Hippocampal formation (tissue), 2 donors: Measurements from ENCODE around the gene IVD.

ENCODE experiments used
- DNase-seq, 2 donors: peaks; one replicate each; lab custom pipeline; 2025; lab: John Stamatoyannopoulos, UW

Gene IVD

GRCh38 chr15:40377606-40378005 lies 28.0 kb upstream of the IVD start:
- DNase-seq: no peak

DNA sequence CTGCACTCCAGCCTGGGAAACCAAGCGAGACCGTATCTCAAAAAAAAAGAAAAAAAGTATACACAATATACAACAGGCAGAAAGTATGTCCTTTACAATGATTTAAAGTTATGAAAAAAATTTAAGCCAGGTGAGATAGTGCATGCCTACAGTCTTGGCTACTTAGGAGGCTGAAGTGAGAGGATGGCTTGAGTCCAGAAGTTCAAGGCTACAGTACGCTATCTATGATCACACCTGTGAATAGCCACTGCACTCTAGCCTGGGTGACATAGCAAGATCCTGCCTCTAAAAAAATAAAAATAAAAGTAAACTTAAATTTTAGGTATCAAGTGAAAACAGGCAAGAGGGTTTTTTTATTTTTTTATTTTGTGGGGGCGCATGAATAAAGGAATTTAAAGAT lies 26.2 kb upstream of the IVD start:
- no peak for DNase-seq

GRCh38 chr15:40379853-40380252 lies 25.7 kb upstream of the IVD start:
- DNase-seq: no peak

DNA sequence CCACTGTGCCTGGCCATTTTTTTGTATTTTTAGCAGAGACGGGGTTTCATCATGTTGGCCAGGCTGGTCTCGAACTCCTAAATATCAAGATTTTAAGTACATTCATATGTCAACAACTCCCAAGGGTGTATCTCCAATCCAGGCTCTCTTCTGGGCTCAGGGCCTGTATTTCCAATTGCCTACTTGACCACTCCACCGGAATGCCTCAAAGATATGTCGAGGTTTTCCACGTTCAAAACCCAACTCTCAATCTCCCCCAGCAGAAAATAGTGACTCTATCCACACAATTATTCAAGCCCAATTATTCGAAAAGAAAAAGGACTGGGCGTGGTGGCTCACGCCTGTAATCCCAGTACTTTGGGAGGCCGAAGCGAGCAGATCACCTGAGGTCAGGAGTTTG lies 25.0 kb upstream of the IVD start:
- DNase-seq: no peak

DNA sequence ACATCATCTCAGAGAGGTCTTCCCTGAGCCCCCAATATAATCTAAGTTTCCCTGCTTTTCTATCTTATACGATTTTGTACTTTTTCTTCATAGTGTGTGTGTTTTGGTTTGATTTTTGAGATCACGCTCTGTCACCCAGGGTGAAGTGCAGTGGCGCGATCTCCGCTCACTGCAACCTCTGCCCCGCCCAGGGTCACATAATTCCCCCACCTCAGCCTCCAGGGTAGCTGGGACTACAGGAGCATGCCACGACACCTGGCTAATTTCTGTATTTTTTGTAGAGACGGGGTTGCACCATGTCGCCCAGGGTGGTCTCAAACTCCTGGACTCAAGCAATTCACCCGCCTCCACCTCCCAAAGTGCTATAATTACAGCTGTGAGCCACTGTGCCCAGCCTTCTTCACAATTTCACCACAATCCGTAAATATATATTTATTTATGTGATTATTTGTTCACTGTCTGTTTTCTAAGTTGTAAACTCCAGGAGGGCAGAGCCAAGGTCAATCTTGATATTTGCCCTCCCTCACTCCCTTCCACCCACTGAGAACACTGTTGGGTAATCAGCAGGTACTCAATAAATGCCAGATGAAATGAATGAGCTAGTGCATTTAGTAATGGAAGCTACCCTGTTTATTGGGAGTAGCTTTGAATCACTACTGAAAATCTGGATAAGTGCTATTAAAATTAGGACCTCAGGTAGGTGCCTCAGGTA lies 23.6 kb upstream of the IVD start:
- no peak for DNase-seq

DNA sequence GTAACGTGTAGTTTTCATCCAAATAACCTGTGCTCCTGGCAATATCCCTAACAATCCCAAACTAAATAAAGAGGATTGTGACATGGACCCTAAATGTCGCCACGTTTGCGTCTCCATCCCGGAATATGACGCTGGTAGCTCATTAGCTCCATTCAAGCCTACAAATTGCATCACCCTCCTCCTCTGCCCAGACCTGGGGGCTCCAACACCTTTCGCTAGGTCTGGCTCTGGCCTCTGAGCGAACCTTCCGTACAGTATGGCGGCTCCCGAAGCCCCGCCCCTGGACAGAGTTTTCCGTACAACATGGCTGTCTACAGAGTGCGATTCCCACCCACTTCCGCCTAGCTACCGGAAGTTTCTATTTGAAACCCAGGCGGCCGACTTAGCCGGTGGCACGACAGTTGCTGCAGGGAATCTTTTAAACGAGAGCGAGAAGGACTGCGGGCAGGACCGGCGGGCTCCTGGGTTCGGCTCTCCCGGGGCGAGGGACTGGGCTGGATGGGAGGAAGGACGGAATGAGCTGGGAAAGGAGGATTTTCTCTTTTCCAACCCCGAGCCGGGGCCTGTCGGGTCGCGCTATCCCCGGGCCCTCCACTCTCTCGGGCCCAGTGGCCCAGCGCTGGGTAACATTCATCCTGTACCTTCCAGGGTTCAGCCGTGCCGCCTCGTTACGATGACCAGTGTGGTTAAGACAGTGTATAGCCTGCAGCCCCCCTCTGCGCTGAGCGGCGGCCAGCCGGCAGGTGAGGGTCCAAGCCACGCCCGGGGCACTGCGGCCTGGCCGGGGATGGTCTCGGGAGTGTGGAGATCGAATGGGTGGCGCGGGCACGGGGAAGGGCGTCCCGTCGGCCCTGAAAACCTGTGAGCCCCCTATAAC lies 22.8 kb upstream of the IVD start, which contains the start of gene KNSTRN:
KNSTRN (plus strand) TSS at position 142 of the 877 bp plus-strand sequence; CDS start at position 257, 115 bp downstream.
- peak; percentile 80 to 89 for DNase-seq

GRCh38 chr15:40386480-40386879 lies 19.1 kb upstream of the IVD start:
- no peak for DNase-seq

GRCh38 chr15:40388941-40389823 lies 16.4 kb upstream of the IVD start:
- no peak for DNase-seq

DNA sequence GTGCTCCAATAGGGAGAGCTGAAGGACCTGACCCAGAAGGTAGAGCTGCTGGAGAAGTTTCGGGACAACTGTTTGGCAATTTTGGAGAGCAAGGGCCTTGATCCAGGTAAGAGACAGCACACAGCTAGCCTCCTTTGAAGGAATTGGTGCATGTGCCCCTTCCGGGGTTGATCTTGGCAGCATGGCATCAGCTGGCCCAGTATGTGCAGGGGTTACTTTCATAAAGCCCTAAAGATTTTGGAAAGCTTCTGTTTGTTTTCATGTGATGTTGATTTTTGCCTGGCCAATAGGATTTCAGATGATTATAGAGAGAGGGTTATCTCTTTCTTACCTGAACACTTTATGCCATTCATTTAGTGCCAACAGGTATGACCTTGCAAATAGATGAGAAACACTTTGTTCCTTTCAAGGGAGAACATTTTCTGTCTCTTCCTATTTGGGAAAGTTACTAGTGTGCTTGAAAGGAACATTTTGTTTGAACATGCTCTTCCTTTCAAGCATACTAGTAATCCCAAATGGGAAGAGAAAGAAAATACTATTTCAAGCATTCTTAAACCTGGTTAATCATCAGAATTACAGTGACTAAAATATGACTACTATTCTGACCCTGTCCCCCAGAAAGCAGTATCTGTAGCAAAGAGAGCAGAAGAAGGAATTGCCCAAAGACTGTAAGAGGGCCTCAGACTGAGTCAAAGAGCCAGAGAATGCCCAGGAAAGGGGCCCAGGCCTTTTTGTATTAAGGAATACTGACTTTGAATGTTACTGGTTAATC lies 15.6 kb upstream of the IVD start:
- DNase-seq: no peak

DNA sequence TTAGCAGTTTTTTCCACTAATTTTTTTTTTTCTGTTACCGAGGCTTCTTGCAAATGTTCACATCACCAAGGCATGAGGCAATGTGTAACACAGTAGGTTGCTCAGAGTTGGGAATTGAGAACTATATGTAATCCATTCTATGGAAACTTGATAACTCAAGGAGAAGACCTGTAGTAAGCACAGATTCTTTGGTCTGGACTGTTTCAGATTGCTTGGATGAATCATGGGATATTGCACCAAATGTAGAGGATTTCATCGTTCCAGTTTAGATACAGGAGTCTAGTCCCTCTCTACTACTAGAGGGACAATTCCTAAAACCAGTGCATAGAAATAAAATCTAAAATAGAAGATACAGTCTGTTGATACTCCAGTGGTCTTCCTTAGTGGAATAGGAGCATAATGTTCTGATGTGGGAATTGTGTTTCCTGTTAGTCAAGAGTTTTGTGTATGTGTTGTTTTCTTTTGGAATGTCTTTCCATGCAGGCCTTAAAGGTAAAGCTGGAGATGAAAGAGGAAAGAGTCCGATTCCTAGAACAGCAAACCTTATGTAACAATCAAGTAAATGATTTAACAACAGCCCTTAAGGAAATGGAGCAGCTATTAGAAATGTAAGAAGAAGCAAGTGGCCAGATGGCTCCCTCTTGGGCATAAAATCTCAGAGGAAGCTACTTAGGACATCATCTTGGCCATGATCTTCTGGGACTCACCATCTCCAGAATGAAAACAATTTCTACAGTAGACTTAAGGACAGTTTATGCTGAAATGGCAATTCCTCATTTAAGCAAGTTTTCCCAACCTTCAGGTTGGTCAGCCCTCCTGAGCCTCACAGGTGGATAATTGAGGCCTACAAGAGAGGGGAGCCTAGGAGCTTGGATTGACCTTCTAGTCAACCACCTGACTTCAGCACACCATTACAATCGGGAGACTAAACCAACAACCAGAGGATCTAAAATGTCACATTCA lies 12.3 kb upstream of the IVD start:
- no peak for DNase-seq

DNA sequence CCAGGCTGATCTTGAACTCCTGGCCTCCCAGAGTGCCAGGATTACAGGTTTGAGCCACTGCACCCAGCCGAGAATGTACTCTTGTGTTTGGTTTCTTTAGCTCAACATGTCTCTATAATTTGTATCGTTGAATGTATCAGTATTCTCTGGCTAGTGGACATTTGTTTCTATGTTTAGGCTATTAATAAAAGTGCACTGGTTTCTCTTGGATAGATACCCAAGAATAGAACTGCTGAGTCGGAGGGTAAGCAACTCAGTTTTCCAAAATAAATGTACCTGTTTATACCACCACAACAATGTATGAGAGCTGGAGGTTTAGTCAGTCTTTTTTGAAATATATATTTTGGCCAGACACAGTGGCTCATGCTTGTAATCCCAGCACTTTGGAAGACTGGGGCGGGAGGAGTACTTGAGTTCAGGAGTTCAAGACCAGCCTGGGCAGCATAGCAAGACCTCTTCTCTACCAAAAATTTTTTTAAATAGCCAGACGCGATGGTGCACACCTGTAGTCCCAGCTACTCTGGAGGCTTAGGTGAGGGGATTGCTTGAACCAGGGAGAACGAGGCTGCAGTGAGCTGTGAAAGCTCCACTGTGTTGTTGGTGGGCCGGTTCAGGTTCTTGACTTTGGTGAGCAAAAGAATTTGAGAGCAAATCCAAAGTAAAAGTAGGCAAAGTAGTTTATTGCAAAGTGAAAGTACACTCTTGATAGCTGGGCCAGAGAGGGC lies 7.7 kb upstream of the IVD start:
- no peak for DNase-seq

DNA sequence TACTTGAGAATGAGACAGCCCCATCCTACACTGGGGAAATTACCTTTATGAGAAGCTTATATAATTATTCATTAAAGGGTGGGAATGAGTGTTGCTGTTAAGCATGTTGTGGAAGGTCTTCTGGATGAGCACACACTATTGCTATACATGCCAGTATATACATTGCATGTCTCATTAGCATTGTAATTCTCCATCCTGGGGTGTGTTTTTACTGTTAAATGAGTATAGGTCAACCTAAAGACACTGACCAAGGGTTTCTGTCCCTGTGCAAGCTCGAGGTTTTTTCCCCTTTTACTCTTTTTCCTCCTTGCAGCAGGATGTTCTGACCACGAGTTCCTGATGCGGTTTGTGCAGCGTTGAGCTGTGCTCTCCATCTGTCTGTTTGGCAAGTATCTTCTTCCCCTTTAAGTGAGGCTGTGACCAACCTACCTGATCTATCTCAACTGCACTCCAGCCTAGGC lies 7.2 kb upstream of the IVD start:
- peak in 1 of 2 donors; percentile 32 for DNase-seq

GRCh38 chr15:40399370-40399769 lies 6.2 kb upstream of the IVD start:
- no peak for DNase-seq

GRCh38 chr15:40407330-40407990 lies 1.9 kb downstream of the IVD start:
- no peak for DNase-seq

GRCh38 chr15:40409366-40409765 lies 3.8 kb downstream of the IVD start:
- no peak for DNase-seq

DNA sequence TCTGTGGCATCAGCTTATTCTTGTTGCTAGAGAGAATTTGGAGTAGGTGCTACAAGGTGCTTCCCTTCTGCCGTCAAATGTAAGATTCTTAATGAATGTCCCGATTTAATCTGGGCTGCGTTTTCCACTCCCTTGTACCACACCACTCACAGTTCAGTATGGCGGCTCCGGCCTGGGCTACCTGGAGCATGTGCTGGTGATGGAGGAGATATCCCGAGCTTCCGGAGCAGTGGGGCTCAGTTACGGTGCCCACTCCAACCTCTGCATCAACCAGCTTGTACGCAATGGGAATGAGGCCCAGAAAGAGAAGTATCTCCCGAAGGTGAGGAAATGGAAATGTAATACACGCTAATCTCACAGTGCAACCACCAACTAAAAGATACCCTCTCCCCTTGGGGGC lies 4.9 kb downstream of the IVD start:
- DNase-seq: no peak

DNA sequence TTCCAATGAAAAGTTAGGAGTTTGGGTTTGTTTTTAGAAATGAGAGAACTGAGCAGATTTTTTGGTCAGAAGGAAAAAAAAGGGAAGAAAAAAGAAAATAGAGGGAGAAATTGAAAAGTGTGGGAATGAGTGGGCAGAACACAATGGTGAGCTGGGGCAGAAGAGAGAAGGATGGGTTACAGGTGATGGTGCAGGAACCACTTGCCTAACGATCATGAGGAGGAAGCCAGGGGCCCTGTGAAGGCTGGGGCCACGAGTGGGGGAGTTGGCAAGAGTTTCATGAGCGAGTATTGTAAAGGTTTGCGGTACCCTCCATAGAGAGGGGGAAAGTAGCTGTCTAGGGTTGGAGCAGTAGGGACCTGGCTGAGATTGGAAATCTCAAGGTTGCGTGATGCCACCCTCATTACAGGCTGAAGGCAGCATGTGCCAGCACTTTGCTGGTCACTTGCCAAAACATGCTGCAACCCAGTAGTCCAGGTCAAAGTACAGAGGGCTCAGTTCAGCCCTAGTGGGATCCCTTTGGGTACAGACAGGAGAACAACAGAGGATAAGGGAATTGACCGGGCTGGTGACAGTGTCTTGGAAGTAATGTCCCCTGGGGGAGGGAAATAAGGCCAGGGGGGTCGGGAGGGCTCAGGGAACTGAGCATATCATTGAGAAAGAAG lies 6.6 kb downstream of the IVD start:
- no peak for DNase-seq

- no peak for DNase-seq
Observed at GRCh38 chr15:40413036-40413435, 7.4 kb downstream of the IVD start.
